Testis (tissue), 3 donors: ENCODE data around the gene MED9. TPM values are rescaled to one million over a fixed set of nuclear protein-coding genes. Genes with fewer than 3 reads are reported as not detected.

Source experiments
- DNase-seq: peaks from one replicate; pipeline ENCODE4 v3.0.0-alpha.2; 2019
- H3K27ac ChIP-seq, 2 donors: fragments of 200-600 bp; sonication (generic); one replicate each; pipeline ENCODE4 v1.5.1; 2019
- H3K27me3 ChIP-seq: fragments of 200-600 bp; sonication (generic); one replicate; pipeline ENCODE4 v1.5.1; 2019
- H3K36me3 ChIP-seq: fragments of 200-600 bp; sonication (generic); one replicate; pipeline ENCODE4 v1.5.1; 2017; ENCODE audit warnings: low read depth; ENCODE audit errors: missing control alignments
- H3K4me1 ChIP-seq: fragments of 200-600 bp; sonication (generic); one replicate; pipeline ENCODE4 v1.5.1; 2019
- H3K4me3 ChIP-seq, 2 donors: fragments of 200-600 bp; sonication (generic); one replicate each; pipeline ENCODE4 v1.5.1; 2017 to 2019
- H3K9me3 ChIP-seq: fragments of 200-600 bp; sonication (generic); one replicate; pipeline ENCODE4 v1.5.1; 2017
- POLR2A ChIP-seq: fragments of 450-650 bp; IDR thresholded peaks from one replicate; pipeline ENCODE4 v1.6.1; 2017; ENCODE audit warnings: antibody characterized with exemption, mild to moderate bottlenecking, moderate library complexity
- WGBS, 2 donors: methylation state at CpG; one replicate each; pipeline ENCODE4 v1.1.5; 2018; 5-methylcytosine and 5-hydroxymethylcytosine counted together
- intact Hi-C: fragments of 100-400 bp; cut with DNase I; formaldehyde crosslinking; loops from one replicate; pipeline ENCODE4 v1.15.1; 2023; ENCODE audit warnings: low total_unique reads
- polyA plus RNA-seq: library from polyadenylated mRNA; stranded (reverse); fragments of 350-450 nt; fragmentation: Illumina TruSeq; extraction: RNeasy Lipid Tissue Mini Kit (QIAGEN cat#74804); gene quantifications from one replicate; pipeline ENCODE4 v1.2.3, GENCODE V29; 2014; ENCODE audit warnings: low read depth, low replicate concordance; ENCODE audit not compliant: insufficient read depth
- total RNA-seq, 2 donors: library from RNA; depleted of rRNA; stranded (reverse); fragments of >200 nt; gene quantifications; one replicate each; pipeline ENCODE4 v1.2.3, GENCODE V29; 2016
- TF ChIP-seq, protein P1 (sequence below), 3 experiments: fragments of 450-650 bp in 2 of 3; fragments of 200-600 bp in 1 of 3; sonication (generic) in 1 of 3; IDR thresholded peaks; one replicate each; pipeline ENCODE4 v1.5.1; 2016 to 2019; ENCODE audit warnings: antibody characterized with exemption in 3 of 3, mild to moderate bottlenecking in 2 of 3, moderate library complexity in 1 of 3

Gene MED9
- total and polyA plus RNA-seq, 3 donors from 2014 or later = 18.8 to 42.6 (median 35.9) TPM

DNA sequence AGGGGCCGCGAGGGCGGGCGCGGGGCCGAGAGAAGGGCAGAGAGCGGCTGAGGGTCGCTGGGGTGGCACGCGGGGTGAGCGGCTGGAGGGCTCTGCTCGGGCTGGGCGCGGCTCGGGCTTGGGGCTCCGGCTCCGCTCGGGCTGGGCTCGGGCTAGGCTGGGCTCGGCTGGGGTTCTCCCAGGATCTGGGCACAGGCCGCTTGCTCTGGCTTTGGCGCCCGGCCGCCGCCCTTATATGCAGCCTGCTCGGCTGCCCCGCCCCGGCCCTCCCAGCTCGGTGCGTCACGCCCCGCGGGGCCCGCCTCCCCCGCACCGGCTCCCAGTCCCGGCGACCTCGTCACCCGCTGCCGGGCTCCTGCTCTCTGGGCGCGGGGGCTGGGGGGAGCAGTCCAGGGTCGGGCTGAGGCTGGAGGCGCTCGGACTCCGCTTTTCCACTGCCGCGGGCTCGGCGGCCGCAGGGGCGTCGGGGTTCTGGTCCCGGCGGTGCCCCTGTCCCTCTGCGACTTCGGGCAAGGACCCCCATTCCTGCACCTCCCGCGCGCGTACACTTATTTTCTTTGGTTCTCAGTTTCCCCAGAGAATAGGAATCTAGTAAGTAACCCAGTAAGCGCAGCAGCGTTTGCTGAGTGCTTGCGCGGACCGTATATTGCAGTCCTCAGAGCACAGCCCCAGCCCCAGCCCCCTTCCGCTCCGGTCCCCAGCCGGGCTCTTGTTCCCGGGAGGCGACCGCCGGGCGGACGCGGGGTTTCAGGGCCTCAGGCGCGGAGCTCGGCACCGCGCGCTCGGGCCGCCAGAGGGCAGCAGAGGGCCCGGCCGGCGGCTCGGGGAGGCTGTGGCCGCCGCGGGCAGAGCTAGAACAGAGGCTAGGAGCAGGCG is 19.6 kb downstream of the MED9 start, which contains the start of gene RASD1:
Gene RASD1 (minus strand): TSS at position 207 of the 876 bp plus-strand sequence. CDS start 214 bp downstream, outside the sequence.
- Histone ChIP-seq H3K36me3 (no peaks in the 10 kb centered on the region), H3K4me3 (peak within 1 kb of the TSS; percentile 73 to 79), H3K9me3 (no peaks in the 10 kb centered on the region), H3K27ac (peak within 1 kb of the TSS; percentile 80 to 84), H3K4me1 (peaks cover 13% of the 10 kb centered on the region), H3K27me3 (no peaks in the 10 kb centered on the region)
- WGBS, 2 donors = 0 to 2% methylated on average over 21 to 56 of the region's 93 CpGs
- peak; percentile 93 for DNase-seq
- intact Hi-C loops = loop anchor here (10.0 kb wide), 1 partner anchor 68 kb away; no protein-coding TSS in a partner anchor
- TF ChIP-seq, protein P1, sequence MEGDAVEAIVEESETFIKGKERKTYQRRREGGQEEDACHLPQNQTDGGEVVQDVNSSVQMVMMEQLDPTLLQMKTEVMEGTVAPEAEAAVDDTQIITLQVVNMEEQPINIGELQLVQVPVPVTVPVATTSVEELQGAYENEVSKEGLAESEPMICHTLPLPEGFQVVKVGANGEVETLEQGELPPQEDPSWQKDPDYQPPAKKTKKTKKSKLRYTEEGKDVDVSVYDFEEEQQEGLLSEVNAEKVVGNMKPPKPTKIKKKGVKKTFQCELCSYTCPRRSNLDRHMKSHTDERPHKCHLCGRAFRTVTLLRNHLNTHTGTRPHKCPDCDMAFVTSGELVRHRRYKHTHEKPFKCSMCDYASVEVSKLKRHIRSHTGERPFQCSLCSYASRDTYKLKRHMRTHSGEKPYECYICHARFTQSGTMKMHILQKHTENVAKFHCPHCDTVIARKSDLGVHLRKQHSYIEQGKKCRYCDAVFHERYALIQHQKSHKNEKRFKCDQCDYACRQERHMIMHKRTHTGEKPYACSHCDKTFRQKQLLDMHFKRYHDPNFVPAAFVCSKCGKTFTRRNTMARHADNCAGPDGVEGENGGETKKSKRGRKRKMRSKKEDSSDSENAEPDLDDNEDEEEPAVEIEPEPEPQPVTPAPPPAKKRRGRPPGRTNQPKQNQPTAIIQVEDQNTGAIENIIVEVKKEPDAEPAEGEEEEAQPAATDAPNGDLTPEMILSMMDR (IDR thresholded peaks at IDR 0.05) = peak; percentile 96 to 98 (median 98)
- TF ChIP-seq POLR2A = peak; percentile 95

DNA sequence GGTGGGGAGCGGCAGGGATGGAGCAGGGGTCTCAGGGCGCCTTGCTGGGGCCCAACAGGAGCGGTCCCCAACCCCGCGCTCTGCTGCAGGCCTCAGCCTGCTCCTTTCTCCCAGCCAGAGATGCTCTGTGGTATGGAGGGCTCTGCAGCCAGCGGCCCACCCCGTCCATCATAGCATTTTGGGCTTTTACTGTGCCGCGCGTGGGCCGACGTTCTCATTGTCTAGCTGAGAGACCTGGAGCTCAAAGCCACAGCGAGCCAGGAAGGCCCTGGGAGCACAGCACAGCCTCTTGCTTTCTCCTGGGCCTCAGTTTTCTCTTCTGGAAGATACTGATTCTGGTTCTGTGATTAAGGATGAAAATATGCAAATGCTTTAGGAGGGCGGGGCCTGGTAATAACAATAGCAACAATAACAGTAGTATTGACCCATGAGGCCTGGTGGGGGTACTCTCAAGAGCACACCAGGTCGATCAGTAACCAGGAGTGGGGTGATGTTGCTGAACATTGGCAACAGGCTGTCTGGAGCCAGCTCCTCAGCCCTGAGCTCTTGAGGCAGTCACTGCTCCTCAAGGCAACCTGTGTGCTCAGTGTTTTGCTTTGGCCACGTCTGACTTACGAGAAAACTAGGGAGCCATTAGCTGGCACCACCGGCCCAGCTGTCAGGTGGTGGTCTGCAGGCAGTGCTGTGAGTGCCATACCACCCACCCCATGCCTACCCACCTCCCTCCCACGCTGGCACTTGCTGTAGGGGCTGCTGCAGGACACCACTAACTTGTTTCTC is 20.5 kb downstream of the MED9 start:
- Histone ChIP-seq H3K4me1 (peaks cover 6% of the 10 kb centered on the region), H3K27me3 (no peaks in the 10 kb centered on the region), H3K36me3 (no peaks in the 10 kb centered on the region), H3K27ac (peak overlapping the region; percentile 66 to 84), H3K9me3 (no peaks in the 10 kb centered on the region), H3K4me3 (peak overlapping the region; percentile 73 to 79)
- TF ChIP-seq POLR2A = no peak
- TF ChIP-seq, protein P1 (IDR thresholded peaks at IDR 0.05) = peak in 1 of 3 experiments; percentile 4
- intact Hi-C loops = loop anchor here (10.0 kb wide), 1 partner anchor 68 kb away; no protein-coding TSS in a partner anchor
- DNase-seq = no peak
- WGBS, 2 donors = 28 to 33% methylated on average over 13 to 18 of the region's 19 CpGs

DNA sequence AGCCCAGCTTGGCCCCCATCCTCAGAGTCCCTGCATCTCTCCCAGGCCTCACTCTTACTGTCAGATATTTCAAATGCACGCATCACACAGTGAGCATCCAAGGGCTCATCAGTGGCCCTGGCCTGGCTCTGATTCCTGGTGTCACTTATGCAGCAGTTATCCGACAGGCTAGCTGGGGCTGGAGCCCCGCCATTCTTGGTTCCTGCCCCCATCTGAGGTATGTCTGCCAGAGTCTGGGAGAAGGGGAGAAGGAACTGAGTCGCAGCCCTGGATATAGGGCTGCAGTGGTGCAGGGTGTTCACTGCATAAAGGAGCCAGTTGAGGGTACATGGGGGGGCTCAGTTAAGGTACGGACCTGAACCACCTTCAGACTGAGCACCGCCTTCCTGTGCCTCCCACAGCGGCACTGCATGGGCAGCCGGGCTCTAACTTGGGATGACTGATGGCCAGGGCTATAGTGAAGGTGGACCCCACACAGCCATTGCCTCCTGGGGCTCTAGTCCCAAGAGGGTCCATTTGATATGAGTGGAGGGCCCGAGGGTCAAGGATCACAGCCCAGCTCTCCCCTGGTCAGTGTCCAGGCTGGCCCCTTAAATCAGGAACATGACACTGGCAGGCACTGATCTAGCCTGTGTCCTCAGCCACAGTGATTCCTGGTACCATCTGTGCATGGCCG is 21.2 kb downstream of the MED9 start:
- Histone ChIP-seq H3K27me3 (no peaks in the 10 kb centered on the region), H3K27ac (no peak overlapping the region), H3K36me3 (no peaks in the 10 kb centered on the region), H3K4me3 (no peak overlapping the region), H3K4me1 (peaks cover 6% of the 10 kb centered on the region), H3K9me3 (no peaks in the 10 kb centered on the region)
- 96 to 97% methylated on average over 9 to 10 of the region's 10 CpGs for WGBS, 2 donors
- intact Hi-C loops = loop anchor here (10.0 kb wide), 1 partner anchor 67 kb away; no protein-coding TSS in a partner anchor
- TF ChIP-seq POLR2A = no peak
- TF ChIP-seq, protein P1 (IDR thresholded peaks at IDR 0.05) = no peak
- no peak for DNase-seq

DNA sequence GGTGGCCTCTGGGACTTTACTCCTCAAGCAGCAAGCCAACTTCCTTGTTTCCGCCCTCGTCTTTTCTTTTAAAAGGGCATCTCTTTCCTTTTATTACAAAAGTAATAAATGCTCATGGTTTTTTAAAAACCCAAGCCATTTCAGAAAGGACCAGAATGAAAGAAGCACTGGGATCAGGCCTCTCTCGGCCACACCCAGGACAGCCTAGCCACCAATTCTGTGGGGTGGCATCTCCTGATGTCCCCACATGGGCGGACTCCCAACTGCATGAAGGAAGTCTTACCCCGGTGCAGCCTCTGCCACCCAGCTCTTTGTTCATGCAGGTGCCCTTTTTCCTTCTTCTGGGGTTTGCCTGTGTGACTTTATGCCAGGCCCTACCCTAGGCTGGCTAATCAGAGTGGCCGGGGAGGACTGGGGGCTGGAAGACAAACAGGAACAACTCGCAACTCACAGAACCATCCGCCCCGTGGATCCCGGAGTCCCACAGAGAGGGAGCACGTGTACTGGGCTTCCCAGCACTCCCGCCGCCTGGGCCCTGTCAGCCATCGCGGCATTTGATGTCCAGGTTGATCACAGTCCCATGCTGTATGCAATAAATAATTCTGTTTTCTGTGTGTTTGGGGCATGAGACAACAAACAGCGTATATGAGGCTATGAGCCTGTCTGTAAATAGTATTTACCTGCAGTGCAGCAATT is 22.0 kb downstream of the MED9 start:
- no peaks in the 10 kb centered on the region for H3K27me3 ChIP-seq
- H3K27ac ChIP-seq = no peak overlapping the region
- H3K9me3 ChIP-seq = no peaks in the 10 kb centered on the region
- intact Hi-C loops = loop anchor here (10.0 kb wide), 1 partner anchor 66 kb away; no protein-coding TSS in a partner anchor
- H3K36me3 ChIP-seq = no peaks in the 10 kb centered on the region
- WGBS, 2 donors = 91 to 93% methylated on average over 16 of the region's 16 CpGs
- H3K4me3 ChIP-seq = no peak overlapping the region
- no peak for DNase-seq
- peaks cover 6% of the 10 kb centered on the region for H3K4me1 ChIP-seq
- no peak for TF ChIP-seq POLR2A
- TF ChIP-seq, protein P1 (IDR thresholded peaks at IDR 0.05) = no peak
